ENCODE data around the gene COMMD1.

Gene COMMD1

GRCh38 chr2:62184512-62185230 lies 279.2 kb downstream of the COMMD1 start:
- no peak for DNase-seq

Measured in Kasumi-1 (cell line).